MM.1S (cell line): ENCODE data around the gene C10orf90.

Experiments
- DNase-seq: peaks from one replicate; pipeline ENCODE4 v3.0.0-alpha.2; 2015
- H2AFZ ChIP-seq: fragments of 300-600 bp; sonication (generic); 2 replicates; pipeline ENCODE4 v1.6.0; 2016; ENCODE audit warnings: antibody characterized with exemption, low read length
- H3F3A ChIP-seq: fragments of 300-600 bp; sonication (generic); 2 replicates; pipeline ENCODE4 v1.6.1; 2016; ENCODE audit warnings: mild to moderate bottlenecking, antibody characterized with exemption, low read length, moderate library complexity, mixed read lengths; ENCODE audit not compliant: insufficient read depth
- H3K27ac ChIP-seq: fragments of 300-600 bp; sonication (generic); 2 replicates; pipeline ENCODE4 v1.5.1; 2016; ENCODE audit warnings: mild to moderate bottlenecking, low read length
- H3K27me3 ChIP-seq: fragments of 300-600 bp; sonication (generic); replicated peaks from 2 replicates; pipeline ENCODE4 v1.6.0; 2016; ENCODE audit warnings: low read length; ENCODE audit not compliant: insufficient read depth
- H3K36me3 ChIP-seq: fragments of 300-600 bp; sonication (generic); replicated peaks from 2 replicates; pipeline ENCODE4 v1.6.1; 2016; ENCODE audit warnings: mild to moderate bottlenecking, low read length, mixed read lengths; ENCODE audit not compliant: insufficient read depth
- H3K4me1 ChIP-seq: fragments of 300-600 bp; sonication (generic); 2 replicates; pipeline ENCODE4 v1.6.1; 2016; ENCODE audit warnings: low read length, mixed read lengths
- H3K4me2 ChIP-seq: fragments of 300-600 bp; sonication (generic); 2 replicates; pipeline ENCODE4 v1.6.0; 2016; ENCODE audit warnings: low read depth, low read length
- H3K4me3 ChIP-seq: fragments of 300-600 bp; sonication (generic); 2 replicates; pipeline ENCODE4 v1.5.1; 2016; ENCODE audit warnings: low read length, mixed read lengths
- H3K79me2 ChIP-seq: fragments of 300-600 bp; sonication (generic); 2 replicates; pipeline ENCODE4 v1.6.1; 2016; ENCODE audit warnings: mixed run types, low read length, mixed read lengths
- H3K9ac ChIP-seq: fragments of 300-600 bp; sonication (generic); 2 replicates; pipeline ENCODE4 v1.6.1; 2016; ENCODE audit warnings: low read length, mixed read lengths
- H3K9me2 ChIP-seq: fragments of 300-600 bp; sonication (generic); replicated peaks from 2 replicates; pipeline ENCODE4 v1.6.1; 2016; ENCODE audit warnings: mild to moderate bottlenecking, low read length, mixed read lengths; ENCODE audit not compliant: insufficient read depth
- H3K9me3 ChIP-seq: fragments of 300-600 bp; sonication (generic); replicated peaks from 2 replicates; pipeline ENCODE4 v1.6.1; 2016; ENCODE audit warnings: mild to moderate bottlenecking, low read length, mixed read lengths; ENCODE audit not compliant: insufficient read depth
- H4K20me1 ChIP-seq: fragments of 300-600 bp; sonication (generic); 2 replicates; pipeline ENCODE4 v1.6.1; 2016; ENCODE audit warnings: mild to moderate bottlenecking, low read length, moderate library complexity, mixed read lengths; ENCODE audit not compliant: insufficient read depth
- CTCF ChIP-seq: fragments of 300-600 bp; sonication (generic); IDR thresholded peaks from 2 replicates; pipeline ENCODE4 v1.5.1; 2016; ENCODE audit warnings: antibody characterized with exemption, low read length, mixed read lengths
- EZH2 ChIP-seq: fragments of 300-600 bp; sonication (generic); optimal IDR thresholded peaks from 2 replicates; pipeline ENCODE3; 2017; ENCODE audit warnings: low read depth, mild to moderate bottlenecking, antibody characterized with exemption, low read length, mixed read lengths
- EZH2phosphoT487 ChIP-seq: fragments of 300-600 bp; sonication (generic); IDR thresholded peaks from 2 replicates; pipeline ENCODE4 v1.6.1; 2018; ENCODE audit warnings: antibody characterized with exemption, low read length

The C10orf90 gene

DNA sequence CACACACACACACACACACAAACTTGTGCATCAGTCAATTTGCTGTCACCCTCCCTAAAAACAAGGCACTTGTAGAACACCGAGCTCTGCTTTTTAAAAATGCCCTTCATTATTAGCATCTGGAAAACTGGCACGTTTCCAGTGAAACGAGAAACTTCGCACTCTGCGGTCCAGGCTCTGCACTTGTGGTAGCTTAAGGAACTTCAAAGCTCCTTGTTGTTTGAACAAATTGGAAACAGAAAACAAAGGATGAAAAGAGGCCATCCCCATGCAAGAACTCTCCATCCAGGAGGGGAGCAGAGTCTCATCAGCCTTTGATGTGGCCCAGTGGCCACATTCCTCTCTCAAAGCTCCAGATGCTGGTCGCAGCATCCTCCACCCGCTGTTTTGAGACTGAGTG is 105.1 kb downstream of the C10orf90 start:
- no peaks in the 10 kb centered on the region for H4K20me1 ChIP-seq
- no peak overlapping the region for H3K4me3 ChIP-seq
- H2AFZ ChIP-seq, result no peak overlapping the region
- H3K36me3 ChIP-seq, result no peaks in the 10 kb centered on the region
- H3K27me3 ChIP-seq, result no peaks in the 10 kb centered on the region
- TF ChIP-seq EZH2, result no peak
- TF ChIP-seq EZH2phosphoT487, result no peak
- TF ChIP-seq CTCF, result no peak
- H3K27ac ChIP-seq, result no peak overlapping the region
- DNase-seq, result no peak
- H3K4me2 ChIP-seq, result no peak overlapping the region
- H3K4me1 ChIP-seq, result no peaks in the 10 kb centered on the region
- no peaks in the 10 kb centered on the region for H3K9me3 ChIP-seq
- no peaks in the 10 kb centered on the region for H3K79me2 ChIP-seq
- H3K9me2 ChIP-seq, result no peaks in the 10 kb centered on the region
- H3F3A ChIP-seq, result no peaks in the 10 kb centered on the region
- no peak overlapping the region for H3K9ac ChIP-seq

DNA sequence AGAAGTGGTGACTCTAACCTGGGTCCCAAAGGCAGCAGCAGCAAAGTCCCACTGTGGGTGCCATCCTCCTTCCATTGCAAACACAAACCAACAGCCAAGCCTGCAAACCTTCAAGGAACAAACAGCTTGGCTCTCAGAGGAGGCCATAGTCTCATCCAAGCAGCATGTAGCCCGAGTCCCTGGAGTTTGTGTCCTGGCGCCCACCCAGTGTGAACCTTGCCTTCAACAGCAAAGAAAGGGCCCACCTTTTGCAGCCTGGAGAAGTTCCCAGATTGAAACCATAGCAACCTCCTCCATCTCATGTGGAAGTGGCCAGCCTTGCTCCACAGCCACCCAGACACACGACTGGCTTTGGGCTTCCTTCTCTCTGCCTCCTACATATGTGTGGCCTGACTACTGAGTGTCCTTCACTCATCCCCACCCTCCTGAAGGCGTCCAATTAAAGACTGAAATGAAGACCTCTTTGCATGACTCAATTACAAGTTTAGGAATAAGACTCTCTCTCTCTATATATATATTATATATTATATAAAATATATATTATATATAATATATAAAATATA is 106.1 kb downstream of the C10orf90 start:
- H3K9me2 ChIP-seq, result no peaks in the 10 kb centered on the region
- no peaks in the 10 kb centered on the region for H3K27me3 ChIP-seq
- no peaks in the 10 kb centered on the region for H3K36me3 ChIP-seq
- H3K79me2 ChIP-seq, result no peaks in the 10 kb centered on the region
- no peak overlapping the region for H2AFZ ChIP-seq
- H3K27ac ChIP-seq, result no peak overlapping the region
- no peaks in the 10 kb centered on the region for H3K9me3 ChIP-seq
- no peak overlapping the region for H3K9ac ChIP-seq
- no peaks in the 10 kb centered on the region for H3K4me1 ChIP-seq
- H4K20me1 ChIP-seq, result no peaks in the 10 kb centered on the region
- TF ChIP-seq EZH2phosphoT487, result no peak
- TF ChIP-seq CTCF, result no peak
- TF ChIP-seq EZH2, result no peak
- H3K4me2 ChIP-seq, result no peak overlapping the region
- H3F3A ChIP-seq, result no peaks in the 10 kb centered on the region
- H3K4me3 ChIP-seq, result no peak overlapping the region
- no peak for DNase-seq

DNA sequence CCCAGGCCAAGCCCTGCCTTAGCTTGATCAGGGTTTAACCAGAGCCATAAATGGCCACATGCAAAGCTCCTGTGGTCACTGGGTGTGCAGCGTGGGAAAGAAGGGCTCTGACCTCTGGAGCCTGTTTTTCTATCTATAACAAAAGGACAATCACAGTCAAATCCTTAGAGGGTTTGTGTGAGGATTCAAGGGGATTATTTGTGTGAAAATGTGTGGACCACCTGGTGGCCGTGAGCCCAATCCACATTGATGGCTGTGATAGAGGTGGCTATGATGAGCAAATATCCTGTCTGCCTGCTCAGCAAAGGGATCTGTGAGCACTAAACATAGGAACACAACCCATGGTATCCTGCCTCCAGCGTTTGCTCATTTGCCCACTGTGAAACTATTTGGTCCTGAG is 107.1 kb downstream of the C10orf90 start:
- H4K20me1 ChIP-seq, result no peaks in the 10 kb centered on the region
- H3K36me3 ChIP-seq, result no peaks in the 10 kb centered on the region
- H3K9me3 ChIP-seq, result no peaks in the 10 kb centered on the region
- H3K79me2 ChIP-seq, result no peaks in the 10 kb centered on the region
- no peak for DNase-seq
- H3K4me1 ChIP-seq, result no peaks in the 10 kb centered on the region
- no peaks in the 10 kb centered on the region for H3K9me2 ChIP-seq
- H3K4me3 ChIP-seq, result no peak overlapping the region
- no peak overlapping the region for H3K9ac ChIP-seq
- H2AFZ ChIP-seq, result no peak overlapping the region
- no peaks in the 10 kb centered on the region for H3K27me3 ChIP-seq
- no peak overlapping the region for H3K27ac ChIP-seq
- TF ChIP-seq EZH2phosphoT487 (no peak), CTCF (no peak), EZH2 (no peak)
- H3F3A ChIP-seq, result no peaks in the 10 kb centered on the region
- H3K4me2 ChIP-seq, result no peak overlapping the region
